PC-3 (cell line): ENCODE results near the gene HAND1.

ENCODE experiments used
- EZH2 ChIP-seq: fragments of 300-600 bp; sonication (generic); IDR thresholded peaks from one replicate; pipeline ENCODE4 v1.6.1; 2017; ENCODE audit warnings: antibody characterized with exemption, mild to moderate bottlenecking, low read length; ENCODE audit not compliant: unreplicated experiment
- EZH2phosphoT487 ChIP-seq: fragments of 300-600 bp; sonication (generic); IDR thresholded peaks from 2 replicates; pipeline ENCODE4 v1.6.1; 2018; ENCODE audit warnings: mild to moderate bottlenecking, antibody characterized with exemption, low read length, borderline replicate concordance
- TF ChIP-seq, protein P1 (sequence below): fragments of 300-600 bp; sonication (generic); conservative IDR thresholded peaks from 2 replicates; pipeline ENCODE4 v1.5.1; 2017; ENCODE audit warnings: antibody characterized with exemption, low read depth, mild to moderate bottlenecking, low read length

GRCh38 chr5:154518438-154518867 is 40.4 kb upstream of the HAND1 start:
- TF ChIP-seq, protein P1, sequence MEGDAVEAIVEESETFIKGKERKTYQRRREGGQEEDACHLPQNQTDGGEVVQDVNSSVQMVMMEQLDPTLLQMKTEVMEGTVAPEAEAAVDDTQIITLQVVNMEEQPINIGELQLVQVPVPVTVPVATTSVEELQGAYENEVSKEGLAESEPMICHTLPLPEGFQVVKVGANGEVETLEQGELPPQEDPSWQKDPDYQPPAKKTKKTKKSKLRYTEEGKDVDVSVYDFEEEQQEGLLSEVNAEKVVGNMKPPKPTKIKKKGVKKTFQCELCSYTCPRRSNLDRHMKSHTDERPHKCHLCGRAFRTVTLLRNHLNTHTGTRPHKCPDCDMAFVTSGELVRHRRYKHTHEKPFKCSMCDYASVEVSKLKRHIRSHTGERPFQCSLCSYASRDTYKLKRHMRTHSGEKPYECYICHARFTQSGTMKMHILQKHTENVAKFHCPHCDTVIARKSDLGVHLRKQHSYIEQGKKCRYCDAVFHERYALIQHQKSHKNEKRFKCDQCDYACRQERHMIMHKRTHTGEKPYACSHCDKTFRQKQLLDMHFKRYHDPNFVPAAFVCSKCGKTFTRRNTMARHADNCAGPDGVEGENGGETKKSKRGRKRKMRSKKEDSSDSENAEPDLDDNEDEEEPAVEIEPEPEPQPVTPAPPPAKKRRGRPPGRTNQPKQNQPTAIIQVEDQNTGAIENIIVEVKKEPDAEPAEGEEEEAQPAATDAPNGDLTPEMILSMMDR = no peak
- no peak for TF ChIP-seq EZH2
- TF ChIP-seq EZH2phosphoT487 = no peak
